NCI-H2081 treated with DMSO at 0.1 percent for 48 hours (cell line): ENCODE results near the gene AP1G1.
"Not testable (repeated sequence)": the region's sequence is repeated elsewhere in the genome, so short reads cannot be mapped to it uniquely, and the experiment has no call there.

ENCODE experiments used
- DNase-seq: peaks from one replicate; lab custom pipeline; 2025; lab: John Stamatoyannopoulos, UW

Gene AP1G1

GRCh38 chr16:71808593-71809459 lies at the start of gene AP1G1:
TSS of gene AP1G1 (minus strand) at chr16:71808834. CDS start at chr16:71789479, 19,355 bp downstream.
- peak; percentile 78 for DNase-seq

- DNase-seq: no peak
These were observed 47.5 kb upstream of the AP1G1 start for GRCh38 chr16:71855937-71856662.

GRCh38 chr16:71854369-71854948 lies 45.8 kb upstream of the AP1G1 start:
- no peak for DNase-seq

DNA sequence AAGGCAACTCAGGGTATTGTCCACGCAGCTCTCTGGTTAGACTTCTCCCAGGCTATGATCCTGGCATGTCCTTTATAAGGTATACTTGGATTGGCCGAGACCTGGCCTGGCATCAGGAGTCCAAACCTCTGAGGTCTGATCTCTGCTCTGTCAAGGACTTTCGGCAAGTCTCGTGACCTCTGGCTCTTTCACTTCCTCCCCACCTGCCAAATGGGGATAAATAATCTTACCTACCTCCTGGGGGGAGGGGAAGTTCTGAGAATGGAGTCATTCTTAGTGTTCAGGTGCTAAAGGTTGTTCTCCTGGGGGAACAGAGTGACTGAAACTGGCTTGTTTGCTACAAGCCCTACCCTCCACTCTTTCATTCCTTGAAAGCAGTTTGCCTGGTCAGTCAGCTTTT lies 44.8 kb upstream of the AP1G1 start:
- no peak for DNase-seq

- DNase-seq: no peak
These were observed 43.9 kb upstream of the AP1G1 start for GRCh38 chr16:71852561-71852960.

DNA sequence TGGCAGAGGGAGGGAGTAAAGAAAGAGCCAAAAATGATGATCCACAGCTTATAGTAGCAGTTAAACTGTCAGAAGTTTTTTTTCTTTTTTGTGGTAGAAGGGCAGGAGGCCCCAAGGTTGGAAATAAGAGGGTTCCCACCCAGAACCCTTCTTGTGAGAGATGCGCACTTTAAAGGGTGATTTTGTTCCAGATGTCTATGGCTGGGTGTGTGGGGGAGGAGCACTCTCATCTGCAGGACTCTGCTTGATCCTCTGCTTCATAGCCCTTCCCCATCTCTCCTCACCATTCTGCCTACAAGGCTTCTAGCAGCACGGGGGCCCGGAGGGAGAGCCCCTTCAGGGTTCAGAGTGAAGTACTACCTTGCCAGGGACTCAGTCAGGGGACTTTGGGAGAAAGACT lies 43.5 kb upstream of the AP1G1 start:
- no peak for DNase-seq

- no peak for DNase-seq
These were observed 43.1 kb upstream of the AP1G1 start for GRCh38 chr16:71851746-71852145.

GRCh38 chr16:71848622-71849021 lies 40.0 kb upstream of the AP1G1 start:
- DNase-seq: no peak

GRCh38 chr16:71847096-71847495 lies 38.5 kb upstream of the AP1G1 start:
- DNase-seq: no peak

DNA sequence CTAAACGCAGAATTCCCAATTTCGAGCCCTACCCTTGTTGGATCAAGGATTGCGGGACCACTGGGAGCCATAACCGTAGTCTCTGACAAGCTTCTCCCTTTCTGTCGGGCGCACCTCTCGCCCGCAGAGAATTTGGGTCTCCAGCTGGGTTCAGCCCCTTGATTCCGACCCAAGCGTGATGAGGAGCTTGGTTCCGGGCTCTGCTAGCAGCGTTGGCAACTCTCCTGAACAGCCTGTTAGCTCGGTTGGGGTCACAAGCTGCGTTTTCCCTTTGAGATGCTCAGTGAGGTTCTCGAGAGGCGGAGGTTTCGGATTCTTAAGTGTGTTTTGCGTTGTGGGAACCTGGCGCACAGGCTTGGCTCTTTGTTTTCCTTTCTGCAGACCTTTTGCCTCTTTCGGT lies 37.8 kb upstream of the AP1G1 start:
- DNase-seq: no peak

GRCh38 chr16:71845639-71846430 lies 37.2 kb upstream of the AP1G1 start, which contains the start of gene ATXN1L:
TSS of gene ATXN1L (plus strand) at chr16:71845976. CDS start at chr16:71849741, 3,765 bp downstream.
- DNase-seq: peak; percentile 5

DNA sequence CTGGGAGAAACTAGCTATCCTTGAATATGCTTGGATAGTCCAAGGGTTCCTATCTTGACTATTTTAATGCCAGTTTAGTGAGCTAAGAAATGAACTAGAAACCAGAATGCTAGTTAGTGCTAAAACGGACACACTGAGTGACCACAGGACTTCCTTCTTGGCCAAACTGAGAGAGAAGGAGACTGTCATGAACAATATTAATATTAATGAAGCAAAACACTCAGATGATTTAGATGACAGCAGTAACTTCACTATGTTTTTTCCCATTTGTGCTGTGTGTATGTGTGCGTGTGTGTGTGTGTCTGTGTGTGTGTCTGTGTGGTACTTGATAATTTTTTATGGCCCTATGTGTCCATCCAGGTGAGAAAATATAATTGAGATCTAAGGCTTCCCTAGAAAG lies 34.9 kb upstream of the AP1G1 start:
- DNase-seq: no peak

GRCh38 chr16:71840052-71840451 lies 31.4 kb upstream of the AP1G1 start:
- no peak for DNase-seq

DNA sequence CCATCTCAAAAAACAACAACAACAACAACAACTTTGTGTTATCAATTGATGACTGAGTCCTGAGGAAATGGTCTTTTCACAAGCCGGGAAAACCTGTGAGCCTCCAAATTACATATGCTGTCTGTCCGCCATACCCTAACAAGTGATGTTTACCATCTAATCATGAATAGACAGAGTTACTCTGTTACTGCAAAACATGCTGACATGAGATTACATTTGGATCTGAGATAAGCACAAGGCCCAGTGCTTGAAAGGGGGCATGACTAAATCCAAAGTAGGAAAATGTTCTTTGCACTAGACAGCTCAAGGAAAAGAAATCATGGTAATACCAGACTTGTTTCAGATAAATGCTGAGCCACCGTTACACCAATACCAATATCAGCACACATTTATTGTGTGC lies 28.5 kb upstream of the AP1G1 start:
- DNase-seq: no peak

GRCh38 chr16:71834291-71834690 lies 25.7 kb upstream of the AP1G1 start:
- DNase-seq: no peak

GRCh38 chr16:71832112-71832511 lies 23.5 kb upstream of the AP1G1 start:
- not testable (repeated sequence) for DNase-seq

DNA sequence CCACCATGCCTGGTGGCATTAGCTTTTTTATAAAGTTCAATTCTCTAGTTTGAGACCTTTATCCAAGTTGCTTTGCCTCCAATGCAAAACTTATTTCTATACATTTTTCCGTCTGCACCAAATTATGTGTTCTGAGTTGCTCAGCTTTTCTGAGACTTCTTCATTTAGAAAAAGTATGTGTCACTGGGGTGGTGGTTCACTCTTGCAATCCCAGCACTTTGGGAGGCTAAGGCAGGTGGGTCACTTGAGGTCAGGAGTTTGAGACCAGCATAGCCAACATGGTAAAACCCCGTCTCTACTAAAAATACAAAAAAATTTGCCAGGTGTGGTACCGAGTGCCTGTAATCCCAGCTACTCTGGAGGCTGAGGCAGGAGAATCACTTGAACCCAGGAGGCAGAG lies 23.1 kb upstream of the AP1G1 start:
- DNase-seq: not testable (repeated sequence)

- no peak for DNase-seq
These were observed 21.7 kb upstream of the AP1G1 start for GRCh38 chr16:71830359-71830758.

DNA sequence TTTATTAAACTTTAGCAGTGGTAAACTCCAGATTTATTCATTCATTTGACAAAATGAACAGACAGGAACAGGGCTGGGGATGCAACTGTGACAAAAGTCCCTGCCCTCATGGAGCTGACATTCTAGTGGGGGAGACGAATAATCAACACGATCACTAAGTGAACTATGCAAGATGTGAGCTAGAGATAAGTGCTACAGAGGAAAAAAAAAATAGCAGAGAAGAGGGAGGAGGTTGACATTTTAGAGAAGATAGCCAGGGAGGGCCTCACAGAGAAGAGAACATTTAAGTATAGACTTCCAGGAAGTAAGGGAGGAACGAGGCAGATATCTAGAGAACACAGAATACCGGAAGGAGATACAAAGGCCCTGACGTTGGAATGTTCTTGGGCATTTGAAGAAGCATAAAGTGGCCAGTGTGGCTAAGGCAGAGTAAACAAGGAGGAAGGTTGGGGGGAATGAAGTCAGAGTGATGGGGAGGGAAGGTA lies 17.9 kb upstream of the AP1G1 start:
- no peak for DNase-seq

GRCh38 chr16:71817155-71817500 lies 8.5 kb upstream of the AP1G1 start:
- DNase-seq: not testable (repeated sequence)

DNA sequence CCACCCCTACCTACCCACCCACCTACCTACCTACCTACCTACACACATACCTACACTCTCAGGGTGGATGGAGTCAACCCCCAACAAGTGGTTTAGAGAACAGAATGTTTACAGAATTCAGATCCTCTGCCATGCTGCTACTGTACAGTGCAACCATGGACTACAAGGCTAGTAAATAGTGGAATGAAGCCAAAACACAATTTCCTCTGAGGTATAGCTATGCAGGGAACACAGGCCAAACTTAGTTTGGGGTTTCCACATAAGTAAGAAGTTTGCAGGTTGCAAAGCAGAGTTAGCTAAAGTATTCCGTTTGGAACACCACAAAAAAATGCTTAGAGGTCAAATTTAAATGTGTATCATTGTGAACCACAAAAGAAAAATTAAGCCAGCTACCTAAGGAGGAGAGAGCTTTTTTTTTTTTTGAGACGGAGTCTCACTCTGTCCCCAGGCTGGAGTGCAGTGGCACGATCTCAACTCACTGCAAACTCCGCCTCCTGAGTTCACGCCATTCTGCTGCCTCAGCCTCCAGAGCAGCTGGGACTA lies 2.7 kb upstream of the AP1G1 start:
- DNase-seq: no peak

DNA sequence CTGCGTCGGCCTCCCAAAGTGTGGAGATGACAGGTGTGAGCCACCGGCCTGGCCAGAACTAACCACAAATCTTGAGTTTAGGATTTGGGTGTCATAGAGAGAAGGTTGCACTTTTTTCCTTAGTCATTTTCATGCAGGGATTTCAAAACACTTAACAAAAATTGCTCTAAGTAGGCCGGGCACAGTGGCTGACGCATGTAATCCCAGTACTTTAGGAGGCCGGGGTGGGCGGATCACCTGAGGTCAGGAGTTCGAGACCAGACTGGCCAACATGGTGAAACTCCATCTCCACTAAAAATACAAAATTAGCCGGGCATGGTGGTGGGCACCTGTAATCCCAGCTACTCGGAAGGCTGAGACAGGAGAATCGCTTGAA lies 1.5 kb upstream of the AP1G1 start:
- DNase-seq: not testable (repeated sequence)
